Kidney (tissue), 14 donors: ENCODE measurements around the gene ATP5F1D. TPM values are rescaled to one million over a fixed set of nuclear protein-coding genes. Genes with fewer than 3 reads are reported as not detected.

Experiments
- DNase-seq, 5 donors: peaks; one replicate each; pipeline ENCODE4 v3.0.0-alpha.2; 2013 to 2020
- FAIRE-seq: peaks from 2 replicates; lab custom pipeline; 2012; peaks lifted over from hg19 to GRCh38; lab: Jason Lieb, UNC
- H3K27ac ChIP-seq, 2 donors: one replicate each; pipeline ENCODE4 v1.7.0; 2013; ENCODE audit warnings: low read depth in 2 of 2, low read length in 2 of 2, inconsistent platforms in 1 of 2
- H3K27me3 ChIP-seq: one replicate; pipeline ENCODE4 v1.7.1; 2013; ENCODE audit warnings: low read length, inconsistent platforms; ENCODE audit not compliant: control insufficient read depth, insufficient read depth
- H3K36me3 ChIP-seq, 3 donors: one replicate each; pipeline versions ENCODE4 v1.7.0 to v1.7.1; 2013; ENCODE audit warnings: low read length in 3 of 3, control low read depth in 1 of 3, inconsistent platforms in 1 of 3; ENCODE audit not compliant: insufficient read depth in 3 of 3, control insufficient read depth in 2 of 3
- H3K4me1 ChIP-seq, 3 donors: one replicate each; pipeline versions ENCODE4 v1.7.0 to v1.7.1; 2013; ENCODE audit warnings: low read length in 3 of 3, inconsistent platforms in 1 of 3, low read depth in 1 of 3; ENCODE audit not compliant: control insufficient read depth in 2 of 3, insufficient read depth in 2 of 3
- H3K4me3 ChIP-seq, 3 donors: one replicate each; pipeline versions ENCODE4 v1.7.0 to v1.8.1; 2013; ENCODE audit warnings: low read length in 3 of 3, control low read depth in 1 of 3, inconsistent platforms in 1 of 3
- H3K9ac ChIP-seq, 3 donors: one replicate each; pipeline versions ENCODE4 v1.7.0 to v1.7.1; 2013; ENCODE audit warnings: low read length in 3 of 3, control low read depth in 1 of 3, inconsistent platforms in 1 of 3
- H3K9me3 ChIP-seq, 3 donors: one replicate each; pipeline versions ENCODE4 v1.7.0 to v1.7.1; 2013; ENCODE audit warnings: low read length in 3 of 3, control low read depth in 1 of 3, inconsistent platforms in 1 of 3; ENCODE audit not compliant: control insufficient read depth in 2 of 3, insufficient read depth in 1 of 3
- intact Hi-C: fragments of 100-400 bp; cut with DNase I; formaldehyde crosslinking; loops from one replicate; pipeline ENCODE4 v1.11.1; 2022
- polyA plus RNA-seq: library from polyadenylated mRNA; stranded (reverse); fragments of 350-450 nt; fragmentation: Illumina TruSeq; extraction: RNeasy Lipid Tissue Mini Kit (QIAGEN cat#74804); gene quantifications from one replicate; pipeline ENCODE4 v1.2.3, GENCODE V29; 2014; ENCODE audit warnings: low read depth, low replicate concordance; ENCODE audit not compliant: insufficient read depth
- total RNA-seq: library from RNA; stranded (reverse); fragmentation: NEBNext Ultra II Directional; extraction: Animal tissue kit (Norgen Biotek cat#: 25700); gene quantifications from one replicate; pipeline ENCODE4 v1.2.1, GENCODE V29; 2021
- TF ChIP-seq, protein P1 (sequence below): IDR thresholded peaks from 3 replicates; pipeline ENCODE4 v1.5.1; 2012; ENCODE audit warnings: mild to moderate bottlenecking, moderate library complexity, borderline replicate concordance; ENCODE audit not compliant: insufficient read depth; ENCODE audit errors: extremely low read depth
- donor health status: control.
- donor health status: control.
- donor health status: control.
- donor health status: control.
- donor health status: control.
- donor health status: DM: yes; HTN: yes; CAD: no.
- donor health status: Normal renal cell carcinoma (clear cell type).

Gene ATP5F1D
- total and polyA plus RNA-seq, 2 donors from 2014 or later, result 183 to 641 TPM

DNA sequence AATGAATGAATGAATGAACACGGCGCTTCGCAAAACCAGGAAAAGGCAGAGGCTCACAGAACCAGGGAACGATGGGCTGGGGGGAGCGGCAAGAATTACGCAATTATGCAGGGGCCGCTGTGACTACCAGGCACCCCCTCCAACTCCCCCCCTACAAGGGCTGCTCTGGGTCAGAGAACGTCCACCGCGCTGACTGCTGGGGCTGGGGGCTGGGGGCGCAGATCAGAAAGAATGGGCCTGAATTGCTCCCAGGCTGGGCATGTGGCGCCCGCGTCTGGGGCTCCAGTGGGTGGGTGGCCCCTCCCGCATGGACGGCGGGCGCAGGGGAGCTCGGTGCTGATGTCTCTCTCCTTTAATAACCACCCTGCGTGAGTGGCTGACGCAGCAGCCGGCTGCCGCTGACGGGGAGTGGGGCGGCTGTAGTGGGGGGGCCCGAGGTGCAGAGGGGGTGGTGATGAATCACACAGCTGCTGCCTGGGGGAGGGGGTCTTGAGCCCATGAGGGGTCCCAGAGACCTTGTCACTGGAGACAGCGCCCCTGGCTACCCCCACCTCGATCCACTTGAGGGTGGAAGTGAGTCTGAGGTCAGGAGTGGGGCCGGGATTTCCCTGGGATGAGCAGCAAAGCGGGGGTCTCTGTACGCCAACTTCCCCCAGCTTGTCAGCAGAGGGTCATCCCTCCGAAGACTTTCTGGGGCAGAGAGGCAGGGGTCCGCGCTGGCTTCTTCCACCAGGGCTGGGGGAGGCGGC, 26.1 kb downstream of the ATP5F1D start:
- Histone ChIP-seq H3K9ac (peak overlapping the region in 1 of 3 donors; percentile 51), H3K27ac (no peak overlapping the region)
- intact Hi-C loops, result no loop called here

DNA sequence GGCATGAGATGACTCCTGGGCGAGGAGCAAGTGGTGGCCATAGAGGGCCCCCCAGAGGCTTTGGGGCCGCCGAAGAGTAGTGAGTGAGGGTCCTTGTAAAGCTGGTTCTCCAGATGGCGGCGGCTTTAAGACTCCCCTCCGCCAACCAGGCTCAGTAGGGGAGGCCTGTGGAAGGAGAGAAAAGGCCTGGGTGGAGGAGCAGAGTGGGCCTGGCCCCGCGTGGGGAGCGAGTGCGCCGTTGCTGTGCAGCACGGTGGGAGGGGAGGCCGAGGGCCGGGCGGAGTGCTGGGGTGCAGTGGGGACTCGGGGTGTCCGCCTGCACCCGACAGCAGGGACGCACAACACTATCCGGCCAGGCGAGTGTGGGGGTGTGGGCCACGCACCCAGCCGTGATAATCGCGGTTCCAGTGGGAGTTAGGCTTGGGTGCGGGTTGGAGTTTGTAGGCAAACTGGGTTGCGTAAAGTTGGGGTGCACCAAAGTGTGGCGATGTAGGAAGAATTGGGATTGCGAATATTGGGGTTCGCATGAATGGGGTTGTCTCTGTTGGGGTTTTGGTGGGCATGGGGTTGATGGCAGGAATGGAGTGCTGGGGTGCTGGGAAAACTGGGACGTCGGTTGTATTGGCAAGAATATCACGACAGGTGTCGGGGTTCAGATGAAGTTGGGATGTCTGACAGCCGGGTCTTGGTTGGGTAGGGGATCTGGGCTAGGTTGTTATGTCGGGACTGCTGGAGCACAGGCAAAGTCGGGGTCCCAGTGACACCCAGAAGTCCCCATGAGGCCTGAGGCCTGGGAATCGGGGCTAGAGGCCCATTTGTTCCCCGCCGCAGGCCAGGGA, 26.9 kb downstream of the ATP5F1D start:
- intact Hi-C loops, result no loop called here
- FAIRE-seq (no peak), DNase-seq (peak in 2 of 5 donors; percentile 82 to 89)
- Histone ChIP-seq H3K4me3 (peak overlapping the region in 2 of 3 donors; percentile 16 to 47), H3K9ac (peak overlapping the region in 1 of 3 donors; percentile 58), H3K36me3 (peaks cover 5 to 26% (median 16%) of the 10 kb centered on the region in 3 donors), H3K9me3 (no peaks in the 10 kb centered on the region), H3K27ac (peak overlapping the region; percentile 79 to 96), H3K27me3 (no peaks in the 10 kb centered on the region), H3K4me1 (peaks cover 3 to 59% (median 31%) of the 10 kb centered on the region in 3 donors)
- TF ChIP-seq, protein P1, sequence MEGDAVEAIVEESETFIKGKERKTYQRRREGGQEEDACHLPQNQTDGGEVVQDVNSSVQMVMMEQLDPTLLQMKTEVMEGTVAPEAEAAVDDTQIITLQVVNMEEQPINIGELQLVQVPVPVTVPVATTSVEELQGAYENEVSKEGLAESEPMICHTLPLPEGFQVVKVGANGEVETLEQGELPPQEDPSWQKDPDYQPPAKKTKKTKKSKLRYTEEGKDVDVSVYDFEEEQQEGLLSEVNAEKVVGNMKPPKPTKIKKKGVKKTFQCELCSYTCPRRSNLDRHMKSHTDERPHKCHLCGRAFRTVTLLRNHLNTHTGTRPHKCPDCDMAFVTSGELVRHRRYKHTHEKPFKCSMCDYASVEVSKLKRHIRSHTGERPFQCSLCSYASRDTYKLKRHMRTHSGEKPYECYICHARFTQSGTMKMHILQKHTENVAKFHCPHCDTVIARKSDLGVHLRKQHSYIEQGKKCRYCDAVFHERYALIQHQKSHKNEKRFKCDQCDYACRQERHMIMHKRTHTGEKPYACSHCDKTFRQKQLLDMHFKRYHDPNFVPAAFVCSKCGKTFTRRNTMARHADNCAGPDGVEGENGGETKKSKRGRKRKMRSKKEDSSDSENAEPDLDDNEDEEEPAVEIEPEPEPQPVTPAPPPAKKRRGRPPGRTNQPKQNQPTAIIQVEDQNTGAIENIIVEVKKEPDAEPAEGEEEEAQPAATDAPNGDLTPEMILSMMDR, result no peak

More for the DNA sequence above, 26.1 kb downstream of the ATP5F1D start:
- TF ChIP-seq, protein P1, result no peak
- Histone ChIP-seq H3K36me3 (peaks cover 3 to 18% (median 13%) of the 10 kb centered on the region in 3 donors), H3K4me1 (peaks cover 3 to 62% (median 30%) of the 10 kb centered on the region in 3 donors), H3K4me3 (peak overlapping the region in 2 of 3 donors; percentile 38 to 51), H3K9me3 (no peaks in the 10 kb centered on the region), H3K27me3 (no peaks in the 10 kb centered on the region)
- FAIRE-seq (no peak), DNase-seq (peak in 3 of 5 donors; percentile 34 to 89 (median 84))

DNA sequence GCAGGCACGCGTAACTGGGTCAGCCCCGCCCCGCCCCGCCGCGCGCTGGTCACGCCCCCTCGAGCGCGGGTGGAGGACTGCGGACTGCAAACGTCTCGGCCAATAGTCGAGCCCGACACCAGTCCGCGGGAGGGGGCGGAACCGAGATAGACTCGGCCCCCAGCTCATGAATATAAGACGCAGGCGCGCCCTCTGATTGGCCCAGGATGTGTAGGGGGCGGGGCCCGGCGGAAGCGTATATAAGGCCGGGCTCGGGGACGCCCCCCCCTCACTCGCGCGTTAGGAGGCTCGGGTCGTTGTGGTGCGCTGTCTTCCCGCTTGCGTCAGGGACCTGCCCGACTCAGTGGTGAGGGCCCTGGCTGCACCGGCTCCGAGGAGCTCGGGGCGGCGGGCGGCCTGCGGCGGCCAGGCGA, 27.5 kb downstream of the ATP5F1D start, which contains the start of gene CIRBP:
TSS of gene CIRBP (plus strand) at position 268 of the 413 bp plus-strand sequence. CDS start 1,602 bp downstream, outside the sequence.
- Histone ChIP-seq H3K36me3 (peaks cover 5 to 32% (median 17%) of the 10 kb centered on the region in 3 donors), H3K27me3 (no peaks in the 10 kb centered on the region), H3K9me3 (no peaks in the 10 kb centered on the region), H3K4me1 (peaks cover 3 to 61% (median 33%) of the 10 kb centered on the region in 3 donors), H3K27ac (peak within 1 kb of the TSS; percentile 96 to 97), H3K9ac (peak within 1 kb of the TSS; percentile 77 to 97 (median 91)), H3K4me3 (peak within 1 kb of the TSS; percentile 89 to 96 (median 94))
- intact Hi-C loops, result no loop called here
- FAIRE-seq (peak; percentile 96), DNase-seq (peak; percentile 99 to 100 (median 100))
- TF ChIP-seq, protein P1, result no peak
